ENCODE data around the gene LRRC52.

LRRC52 gene

GRCh38 chr1:165524639-165525285 is 19.0 kb upstream of the LRRC52 start:
- Histone ChIP-seq H3K4me1 (no peaks in the 10 kb centered on the region), H3K27me3 (ENCODE audit: low read depth) (peaks cover 8% of the 10 kb centered on the region; the same call in 1 of the 2 replicates), H3K4me3 (no peak overlapping the region), H3K36me3 (replicated peaks) (no peaks in the 10 kb centered on the region), H3K9me3 (no peaks in the 10 kb centered on the region)
- peak in 1 of 2 experiments; percentile 3 for DNase-seq (ENCODE audit: low spot score in 2 of 2)
- in situ Hi-C loops (cut with MboI; ENCODE audit: low sequenced_read_pairs), result no loop called here

- H3K36me3 ChIP-seq (replicated peaks), result no peaks in the 10 kb centered on the region
- no peak overlapping the region for H3K4me3 ChIP-seq
- DNase-seq (ENCODE audit: low spot score in 2 of 2), result no peak
- peaks cover 8% of the 10 kb centered on the region; the same call in 1 of the 2 replicates for H3K27me3 ChIP-seq (ENCODE audit: low read depth)
- in situ Hi-C loops (cut with MboI; ENCODE audit: low sequenced_read_pairs), result no loop called here
- no peaks in the 10 kb centered on the region for H3K4me1 ChIP-seq
- no peaks in the 10 kb centered on the region for H3K9me3 ChIP-seq
Observed at GRCh38 chr1:165525708-165526107, 18.1 kb upstream of the LRRC52 start.

GRCh38 chr1:165527251-165528007 is 16.4 kb upstream of the LRRC52 start:
- Histone ChIP-seq H3K4me3 (no peak overlapping the region), H3K4me1 (no peaks in the 10 kb centered on the region), H3K27me3 (ENCODE audit: low read depth) (peaks cover 8% of the 10 kb centered on the region; the same call in 1 of the 2 replicates), H3K9me3 (no peaks in the 10 kb centered on the region), H3K36me3 (replicated peaks) (no peaks in the 10 kb centered on the region)
- in situ Hi-C loops (cut with MboI; ENCODE audit: low sequenced_read_pairs), result no loop called here
- no peak for DNase-seq (ENCODE audit: low spot score in 2 of 2)

- Histone ChIP-seq H3K27me3 (ENCODE audit: low read depth) (no peaks in the 10 kb centered on the region; the same call in 1 of the 2 replicates), H3K4me3 (no peak overlapping the region), H3K4me1 (no peaks in the 10 kb centered on the region), H3K9me3 (no peaks in the 10 kb centered on the region), H3K36me3 (replicated peaks) (no peaks in the 10 kb centered on the region)
- no peak for DNase-seq (ENCODE audit: low spot score in 2 of 2)
- in situ Hi-C loops (cut with MboI; ENCODE audit: low sequenced_read_pairs), result no loop called here
Observed at GRCh38 chr1:165531021-165531420, 12.8 kb upstream of the LRRC52 start.

GRCh38 chr1:165532053-165532452 is 11.7 kb upstream of the LRRC52 start:
- Histone ChIP-seq H3K4me1 (no peaks in the 10 kb centered on the region), H3K27me3 (ENCODE audit: low read depth) (no peaks in the 10 kb centered on the region; the same call in 1 of the 2 replicates), H3K36me3 (replicated peaks) (no peaks in the 10 kb centered on the region), H3K9me3 (no peaks in the 10 kb centered on the region), H3K4me3 (no peak overlapping the region)
- no peak for DNase-seq (ENCODE audit: low spot score in 2 of 2)
- in situ Hi-C loops (cut with MboI; ENCODE audit: low sequenced_read_pairs), result no loop called here

GRCh38 chr1:165533254-165533653 is 10.5 kb upstream of the LRRC52 start:
- Histone ChIP-seq H3K4me1 (no peaks in the 10 kb centered on the region), H3K27me3 (ENCODE audit: low read depth) (no peaks in the 10 kb centered on the region; the same call in 1 of the 2 replicates), H3K36me3 (replicated peaks) (no peaks in the 10 kb centered on the region), H3K9me3 (no peaks in the 10 kb centered on the region), H3K4me3 (no peak overlapping the region)
- in situ Hi-C loops (cut with MboI; ENCODE audit: low sequenced_read_pairs), result no loop called here
- no peak for DNase-seq (ENCODE audit: low spot score in 2 of 2)

- no peaks in the 10 kb centered on the region for H3K4me1 ChIP-seq
- no peaks in the 10 kb centered on the region for H3K9me3 ChIP-seq
- in situ Hi-C loops (cut with MboI; ENCODE audit: low sequenced_read_pairs), result no loop called here
- H3K4me3 ChIP-seq, result no peak overlapping the region
- no peak for DNase-seq (ENCODE audit: low spot score in 2 of 2)
- H3K27me3 ChIP-seq (ENCODE audit: low read depth), result peaks cover 2% of the 10 kb centered on the region; the same call in 1 of the 2 replicates
- no peaks in the 10 kb centered on the region for H3K36me3 ChIP-seq (replicated peaks)
Observed at GRCh38 chr1:165536016-165536415, 7.8 kb upstream of the LRRC52 start.

- no peaks in the 10 kb centered on the region for H3K9me3 ChIP-seq
- peaks cover 2% of the 10 kb centered on the region; the same call in 1 of the 2 replicates for H3K27me3 ChIP-seq (ENCODE audit: low read depth)
- no peak for DNase-seq (ENCODE audit: low spot score in 2 of 2)
- in situ Hi-C loops (cut with MboI; ENCODE audit: low sequenced_read_pairs), result no loop called here
- H3K4me3 ChIP-seq, result no peak overlapping the region
- no peaks in the 10 kb centered on the region for H3K36me3 ChIP-seq (replicated peaks)
- H3K4me1 ChIP-seq, result no peaks in the 10 kb centered on the region
Observed at GRCh38 chr1:165537356-165538109, 6.3 kb upstream of the LRRC52 start.

GRCh38 chr1:165539306-165539705 is 4.5 kb upstream of the LRRC52 start:
- Histone ChIP-seq H3K36me3 (replicated peaks) (no peaks in the 10 kb centered on the region), H3K9me3 (no peaks in the 10 kb centered on the region), H3K4me1 (no peaks in the 10 kb centered on the region), H3K27me3 (ENCODE audit: low read depth) (peaks cover 2% of the 10 kb centered on the region; the same call in 1 of the 2 replicates), H3K4me3 (no peak overlapping the region)
- in situ Hi-C loops (cut with MboI; ENCODE audit: low sequenced_read_pairs), result no loop called here
- no peak for DNase-seq (ENCODE audit: low spot score in 2 of 2)

- DNase-seq (ENCODE audit: low spot score in 2 of 2), result no peak
- Histone ChIP-seq H3K27me3 (ENCODE audit: low read depth) (peaks cover 2% of the 10 kb centered on the region; the same call in 1 of the 2 replicates), H3K4me3 (no peak overlapping the region), H3K36me3 (replicated peaks) (no peaks in the 10 kb centered on the region), H3K4me1 (no peaks in the 10 kb centered on the region), H3K9me3 (no peaks in the 10 kb centered on the region)
- in situ Hi-C loops (cut with MboI; ENCODE audit: low sequenced_read_pairs), result no loop called here
Observed at GRCh38 chr1:165539908-165540307, 3.9 kb upstream of the LRRC52 start.

GRCh38 chr1:165542015-165542631 is 1.7 kb upstream of the LRRC52 start:
- Histone ChIP-seq H3K4me3 (no peak overlapping the region), H3K36me3 (replicated peaks) (no peaks in the 10 kb centered on the region), H3K27me3 (ENCODE audit: low read depth) (0 out of 2 replicates have a peak, but pooled peaks cover 2% of the 10 kb centered on the region), H3K9me3 (no peaks in the 10 kb centered on the region), H3K4me1 (no peaks in the 10 kb centered on the region)
- in situ Hi-C loops (cut with MboI; ENCODE audit: low sequenced_read_pairs), result no loop called here
- DNase-seq (ENCODE audit: low spot score in 2 of 2), result no peak

GRCh38 chr1:165542647-165543046 is 1.2 kb upstream of the LRRC52 start:
- Histone ChIP-seq H3K27me3 (ENCODE audit: low read depth) (0 out of 2 replicates have a peak, but pooled peaks cover 2% of the 10 kb centered on the region), H3K4me1 (no peaks in the 10 kb centered on the region), H3K36me3 (replicated peaks) (no peaks in the 10 kb centered on the region), H3K9me3 (no peaks in the 10 kb centered on the region), H3K4me3 (no peak overlapping the region)
- in situ Hi-C loops (cut with MboI; ENCODE audit: low sequenced_read_pairs), result no loop called here
- DNase-seq (ENCODE audit: low spot score in 2 of 2), result no peak

GRCh38 chr1:165544996-165545395 is 1.2 kb downstream of the LRRC52 start:
- in situ Hi-C loops (cut with MboI; ENCODE audit: low sequenced_read_pairs), result no loop called here
- peaks cover 3% of the 10 kb centered on the region; the same call in 1 of the 2 replicates for H3K27me3 ChIP-seq (ENCODE audit: low read depth)

More at GRCh38 chr1:165544996-165545395, 1.2 kb downstream of the LRRC52 start:
- Histone ChIP-seq H3K36me3 (replicated peaks) (no peaks in the 10 kb centered on the region), H3K4me1 (no peaks in the 10 kb centered on the region), H3K4me3 (no peak overlapping the region), H3K9me3 (no peaks in the 10 kb centered on the region)
- no peak for DNase-seq (ENCODE audit: low spot score in 2 of 2)

Data from HAP-1 (cell line).